GM12891 (cell line): Measurements from ENCODE around the gene RASEF.

Experiments
- DNase-seq: peaks from one replicate; pipeline ENCODE4 v3.0.0; 2011; ENCODE audit warnings: low spot score; ENCODE audit not compliant: insufficient read length
- FAIRE-seq: peaks from 2 replicates; lab custom pipeline; 2011; peaks lifted over from hg19 to GRCh38; lab: Jason Lieb, UNC
- PAX5 ChIP-seq: IDR thresholded peaks from 2 replicates; pipeline ENCODE4 v1.6.1; 2011; ENCODE audit warnings: low read length, moderate library complexity, mild to moderate bottlenecking; ENCODE audit not compliant: insufficient read depth, severe bottlenecking
- POLR2A ChIP-seq: IDR thresholded peaks from 2 replicates; pipeline ENCODE4 v1.6.1; 2011; ENCODE audit warnings: low read depth, low read length, control low read depth
- POLR2AphosphoS5 ChIP-seq: IDR thresholded peaks from 2 replicates; pipeline ENCODE4 v1.6.1; 2011; ENCODE audit warnings: low read depth, low read length, control low read depth
- POU2F2 ChIP-seq: IDR thresholded peaks from 2 replicates; pipeline ENCODE4 v1.6.1; 2011; ENCODE audit warnings: low read depth, mild to moderate bottlenecking, control low read depth, low read length, moderate library complexity
- SPI1 ChIP-seq: IDR thresholded peaks from 2 replicates; pipeline ENCODE4 v1.6.1; 2011; ENCODE audit warnings: low read depth, low read length, control low read depth
- TAF1 ChIP-seq: IDR thresholded peaks from 2 replicates; pipeline ENCODE4 v1.6.1; 2011; ENCODE audit warnings: low read depth, low read length, control low read depth

Gene RASEF

GRCh38 chr9:83032065-83032625, 30.8 kb downstream of the RASEF start:
- no peak for TF ChIP-seq POLR2AphosphoS5
- TF ChIP-seq TAF1 = no peak
- TF ChIP-seq PAX5 = no peak
- no peak for TF ChIP-seq POLR2A
- no peak for TF ChIP-seq SPI1
- TF ChIP-seq POU2F2 = no peak
- DNase-seq = no peak
- no peak for FAIRE-seq

GRCh38 chr9:83030391-83031107, 32.4 kb downstream of the RASEF start:
- DNase-seq (no peak), FAIRE-seq (no peak)
- TF ChIP-seq TAF1 (no peak), POLR2A (no peak), PAX5 (no peak), POU2F2 (no peak), SPI1 (no peak), POLR2AphosphoS5 (no peak)

- FAIRE-seq (no peak), DNase-seq (no peak)
- TF ChIP-seq POLR2AphosphoS5 = no peak
- TF ChIP-seq PAX5 = no peak
- no peak for TF ChIP-seq SPI1
- no peak for TF ChIP-seq POU2F2
- TF ChIP-seq POLR2A = no peak
- no peak for TF ChIP-seq TAF1
Observed at GRCh38 chr9:83029531-83030137, 33.3 kb downstream of the RASEF start.

GRCh38 chr9:83027153-83027891, 35.6 kb downstream of the RASEF start:
- DNase-seq (no peak), FAIRE-seq (no peak)
- TF ChIP-seq PAX5 (no peak), POLR2AphosphoS5 (no peak), TAF1 (no peak), POU2F2 (no peak), SPI1 (no peak), POLR2A (no peak)

- DNase-seq (no peak), FAIRE-seq (no peak)
- TF ChIP-seq TAF1 (no peak), PAX5 (no peak), POLR2A (no peak), POU2F2 (no peak), POLR2AphosphoS5 (no peak), SPI1 (no peak)
Observed at GRCh38 chr9:83024506-83025125, 38.3 kb downstream of the RASEF start.

- DNase-seq (no peak), FAIRE-seq (no peak)
- TF ChIP-seq TAF1 (no peak), POU2F2 (no peak), PAX5 (no peak), SPI1 (no peak), POLR2A (no peak), POLR2AphosphoS5 (no peak)
Observed at GRCh38 chr9:83023151-83023550, 39.8 kb downstream of the RASEF start.

DNA sequence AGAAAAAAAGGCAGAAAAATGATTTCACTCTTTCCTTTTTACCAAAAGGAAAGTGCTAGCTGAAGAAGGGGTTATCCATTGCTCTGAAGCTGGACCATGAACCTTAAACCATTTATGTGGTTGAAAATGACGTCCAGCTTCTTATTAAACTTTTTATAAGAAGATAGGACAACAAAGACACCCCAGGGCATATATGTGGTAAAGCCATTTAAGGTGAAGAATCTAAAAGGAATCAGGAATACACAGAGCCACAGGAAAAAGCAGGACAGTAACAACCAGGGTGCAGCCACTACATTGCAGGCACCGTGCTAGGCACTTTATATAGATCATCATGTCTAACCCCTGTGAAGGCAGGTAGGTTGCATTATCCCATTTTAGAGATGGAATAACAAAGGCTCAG, 42.1 kb downstream of the RASEF start:
- FAIRE-seq (no peak), DNase-seq (no peak)
- TF ChIP-seq POLR2AphosphoS5 = no peak
- no peak for TF ChIP-seq POLR2A
- TF ChIP-seq PAX5 = no peak
- no peak for TF ChIP-seq POU2F2
- no peak for TF ChIP-seq TAF1
- no peak for TF ChIP-seq SPI1

GRCh38 chr9:83020327-83020726, 42.6 kb downstream of the RASEF start:
- no peak for TF ChIP-seq SPI1
- TF ChIP-seq TAF1 = no peak
- no peak for TF ChIP-seq POU2F2
- no peak for TF ChIP-seq POLR2A
- no peak for TF ChIP-seq POLR2AphosphoS5
- TF ChIP-seq PAX5 = no peak
- no peak for FAIRE-seq

DNA sequence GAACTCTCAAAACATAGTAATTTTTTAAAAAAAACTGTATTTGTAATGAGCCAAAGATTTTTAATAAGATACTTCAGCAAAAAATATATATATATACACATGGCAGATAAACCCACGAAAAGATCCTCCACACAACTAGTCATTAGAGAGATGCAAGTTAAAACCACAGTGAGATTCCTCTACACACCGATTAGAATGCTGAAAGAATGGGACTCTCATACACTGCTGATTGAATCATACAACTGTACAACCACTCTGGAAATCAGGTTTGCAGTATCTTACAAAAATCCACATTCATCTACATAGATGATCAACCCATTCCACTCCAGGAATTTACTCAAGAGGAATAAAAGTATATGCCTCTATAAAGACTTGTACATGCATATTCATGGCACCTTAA, 43.7 kb downstream of the RASEF start:
- TF ChIP-seq POLR2A = no peak
- no peak for TF ChIP-seq SPI1
- TF ChIP-seq POLR2AphosphoS5 = no peak
- TF ChIP-seq POU2F2 = no peak
- no peak for TF ChIP-seq PAX5
- DNase-seq = no peak

More at GRCh38 chr9:83020327-83020726, 42.6 kb downstream of the RASEF start:
- DNase-seq = no peak

More for the DNA sequence above, 43.7 kb downstream of the RASEF start:
- FAIRE-seq = no peak
